Right atrium auricular region (tissue), 2 donors: Measurements from ENCODE around the gene STRN4. TPM values are rescaled to one million over a fixed set of nuclear protein-coding genes. Genes with fewer than 3 reads are reported as not detected.

Experiments used
- DNase-seq: peaks from one replicate; pipeline ENCODE4 v3.0.0-alpha.2; 2019; ENCODE audit warnings: low spot score
- H3K27ac ChIP-seq, 2 donors: fragments of 200-600 bp; sonication (generic); 1 replicate in 1 of 2; 2 replicates in 1 of 2; pipeline ENCODE4 v1.5.1; 2016 to 2019
- H3K27me3 ChIP-seq, 2 donors: fragments of 200-600 bp; sonication (generic); one replicate each; pipeline versions ENCODE4 v1.5.1 to v1.6.0; 2017 to 2019
- H3K36me3 ChIP-seq: fragments of 200-600 bp; sonication (generic); one replicate; pipeline ENCODE4 v1.5.1; 2016
- H3K4me1 ChIP-seq, 2 donors: fragments of 200-600 bp; sonication (generic); one replicate each; pipeline versions ENCODE4 v1.5.1 to v1.6.0; 2017 to 2019
- H3K4me3 ChIP-seq, 2 donors: fragments of 200-600 bp; sonication (generic); 1 replicate in 1 of 2; 2 replicates in 1 of 2; pipeline ENCODE4 v1.5.1; 2017 to 2019; ENCODE audit warnings: mild to moderate bottlenecking in 1 of 2, moderate library complexity in 1 of 2
- H3K9me3 ChIP-seq, 2 donors: fragments of 200-600 bp; sonication (generic); one replicate each; pipeline ENCODE4 v1.5.1; 2019
- microRNA counts, 2 donors: library from miRNA; unstranded; fragments of <30 nt; microRNA quantifications; one replicate each; lab custom pipeline; 2016 to 2017
- microRNA-seq, 2 donors: library from miRNA; unstranded; fragments of <30 nt; microRNA quantifications; one replicate each; pipeline ENCODE4, GENCODE V29; 2016 to 2017; ENCODE audit warnings: borderline number of aligned reads in 2 of 2, borderline replicate concordance in 1 of 2
- total RNA-seq, 2 donors: library from RNA; depleted of rRNA; stranded (reverse); fragments of >200 nt; gene quantifications; one replicate each; pipeline ENCODE4 v1.1.0, GENCODE V29; 2016
- TF ChIP-seq, protein P1 (sequence below), 2 donors: fragments of 200-600 bp; sonication (generic); IDR thresholded peaks; one replicate each; pipeline ENCODE4 v1.5.1; 2019; ENCODE audit warnings: antibody characterized with exemption in 2 of 2

STRN4 gene
- total RNA-seq, 2 donors from 2014 or later, result 46.6 to 65.4 TPM

DNA sequence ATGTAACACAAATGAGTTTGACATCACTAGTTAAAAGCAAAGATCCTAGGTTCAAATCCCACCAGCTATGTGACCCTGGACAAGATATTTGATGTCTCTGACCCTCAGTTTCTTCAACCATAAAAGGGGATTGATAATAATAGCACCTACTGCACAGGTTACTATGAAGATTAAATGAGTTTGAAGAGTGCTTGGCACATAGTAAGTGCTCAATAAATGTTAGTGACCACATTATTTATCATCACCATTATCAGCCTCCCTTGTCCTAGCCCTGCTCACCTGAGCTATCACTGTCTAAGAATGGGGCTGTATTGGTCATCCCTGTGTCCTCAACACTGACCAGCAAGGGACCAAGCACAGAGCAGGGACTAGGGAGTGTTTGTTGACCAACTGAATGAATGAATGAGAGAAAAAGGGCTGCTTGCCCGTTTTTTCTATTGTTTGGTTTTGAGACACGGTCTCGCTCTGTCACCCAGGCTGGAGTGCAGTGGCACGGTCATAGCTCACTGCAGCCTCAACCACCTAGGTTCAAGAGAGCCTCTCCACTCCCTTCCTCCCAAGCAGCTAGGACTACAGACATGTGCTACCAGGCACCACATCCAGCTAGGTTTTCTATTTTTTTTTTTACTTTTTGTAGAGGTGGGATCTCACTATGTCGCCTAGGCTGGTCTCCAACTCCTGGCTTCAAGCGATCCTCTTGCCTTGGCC, 58.7 kb downstream of the STRN4 start:
- DNase-seq, result no peak
- no peaks in the 10 kb centered on the region for H3K4me1 ChIP-seq
- no peak overlapping the region for H3K27ac ChIP-seq
- H3K36me3 ChIP-seq, result peaks cover 84% of the 10 kb centered on the region
- TF ChIP-seq, protein P1, sequence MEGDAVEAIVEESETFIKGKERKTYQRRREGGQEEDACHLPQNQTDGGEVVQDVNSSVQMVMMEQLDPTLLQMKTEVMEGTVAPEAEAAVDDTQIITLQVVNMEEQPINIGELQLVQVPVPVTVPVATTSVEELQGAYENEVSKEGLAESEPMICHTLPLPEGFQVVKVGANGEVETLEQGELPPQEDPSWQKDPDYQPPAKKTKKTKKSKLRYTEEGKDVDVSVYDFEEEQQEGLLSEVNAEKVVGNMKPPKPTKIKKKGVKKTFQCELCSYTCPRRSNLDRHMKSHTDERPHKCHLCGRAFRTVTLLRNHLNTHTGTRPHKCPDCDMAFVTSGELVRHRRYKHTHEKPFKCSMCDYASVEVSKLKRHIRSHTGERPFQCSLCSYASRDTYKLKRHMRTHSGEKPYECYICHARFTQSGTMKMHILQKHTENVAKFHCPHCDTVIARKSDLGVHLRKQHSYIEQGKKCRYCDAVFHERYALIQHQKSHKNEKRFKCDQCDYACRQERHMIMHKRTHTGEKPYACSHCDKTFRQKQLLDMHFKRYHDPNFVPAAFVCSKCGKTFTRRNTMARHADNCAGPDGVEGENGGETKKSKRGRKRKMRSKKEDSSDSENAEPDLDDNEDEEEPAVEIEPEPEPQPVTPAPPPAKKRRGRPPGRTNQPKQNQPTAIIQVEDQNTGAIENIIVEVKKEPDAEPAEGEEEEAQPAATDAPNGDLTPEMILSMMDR (IDR thresholded peaks at IDR 0.05), result no peak
- H3K9me3 ChIP-seq, result no peaks in the 10 kb centered on the region
- no peak overlapping the region for H3K4me3 ChIP-seq
- no peaks in the 10 kb centered on the region for H3K27me3 ChIP-seq

DNA sequence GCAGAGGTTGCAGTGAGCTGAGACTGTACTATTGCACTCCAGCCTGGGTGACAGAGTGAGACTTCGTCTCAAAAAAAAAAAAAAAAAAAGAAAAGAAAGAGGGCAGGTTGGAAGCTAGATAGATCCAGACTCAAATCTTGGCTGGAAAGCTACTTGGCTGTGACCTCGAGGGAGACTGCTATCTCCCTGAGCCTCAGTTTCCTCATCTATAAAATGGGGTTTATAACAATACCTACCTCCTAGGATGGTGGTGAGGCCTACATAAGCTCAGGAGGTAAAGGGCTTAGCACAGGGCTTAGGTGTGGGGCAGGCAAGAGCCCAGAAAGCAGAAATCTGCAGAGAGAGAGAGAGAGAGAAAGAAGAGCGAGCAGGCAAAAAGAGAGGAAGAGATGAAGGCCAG, 61.1 kb downstream of the STRN4 start:
- Histone ChIP-seq H3K4me3 (no peak overlapping the region), H3K27me3 (no peaks in the 10 kb centered on the region), H3K36me3 (peaks cover 74% of the 10 kb centered on the region), H3K27ac (no peak overlapping the region), H3K4me1 (no peaks in the 10 kb centered on the region), H3K9me3 (no peaks in the 10 kb centered on the region)
- TF ChIP-seq, protein P1 (IDR thresholded peaks at IDR 0.05), result no peak
- no peak for DNase-seq

DNA sequence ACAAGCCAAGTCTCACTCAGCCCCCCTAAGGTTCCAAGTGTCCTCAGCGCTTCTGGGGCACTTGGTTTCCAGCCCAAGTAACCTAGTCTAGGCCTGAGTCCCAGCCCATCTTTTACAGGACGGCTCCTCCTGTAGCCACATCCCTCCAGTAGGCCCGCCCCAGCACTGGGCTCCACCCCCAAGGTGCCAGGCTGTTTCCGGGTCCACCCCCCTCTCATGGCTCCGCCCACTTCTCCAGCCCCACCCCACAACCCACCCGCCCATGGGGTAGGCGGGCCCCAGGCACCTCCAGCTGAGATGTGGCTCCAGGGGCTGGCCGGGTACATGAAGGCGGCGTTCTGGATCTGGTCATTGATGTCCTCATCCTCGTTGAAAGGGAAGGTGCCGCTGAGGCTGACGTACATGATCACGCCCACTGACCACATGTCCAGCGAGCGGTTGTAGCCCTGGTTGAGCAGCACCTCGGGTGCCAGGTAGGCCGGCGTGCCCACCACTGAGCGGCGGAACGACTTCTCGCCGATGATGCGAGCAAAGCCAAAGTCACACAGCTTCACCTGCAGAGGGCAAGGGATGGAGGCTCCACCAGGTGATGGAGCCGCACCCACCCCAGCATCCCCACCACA, 68.0 kb downstream of the STRN4 start:
- no peaks in the 10 kb centered on the region for H3K9me3 ChIP-seq
- H3K36me3 ChIP-seq, result peaks cover 49% of the 10 kb centered on the region
- no peaks in the 10 kb centered on the region for H3K4me1 ChIP-seq
- TF ChIP-seq, protein P1 (IDR thresholded peaks at IDR 0.05), result no peak
- H3K27me3 ChIP-seq, result no peaks in the 10 kb centered on the region
- DNase-seq, result no peak
- H3K27ac ChIP-seq, result no peak overlapping the region
- H3K4me3 ChIP-seq, result no peak overlapping the region

DNA sequence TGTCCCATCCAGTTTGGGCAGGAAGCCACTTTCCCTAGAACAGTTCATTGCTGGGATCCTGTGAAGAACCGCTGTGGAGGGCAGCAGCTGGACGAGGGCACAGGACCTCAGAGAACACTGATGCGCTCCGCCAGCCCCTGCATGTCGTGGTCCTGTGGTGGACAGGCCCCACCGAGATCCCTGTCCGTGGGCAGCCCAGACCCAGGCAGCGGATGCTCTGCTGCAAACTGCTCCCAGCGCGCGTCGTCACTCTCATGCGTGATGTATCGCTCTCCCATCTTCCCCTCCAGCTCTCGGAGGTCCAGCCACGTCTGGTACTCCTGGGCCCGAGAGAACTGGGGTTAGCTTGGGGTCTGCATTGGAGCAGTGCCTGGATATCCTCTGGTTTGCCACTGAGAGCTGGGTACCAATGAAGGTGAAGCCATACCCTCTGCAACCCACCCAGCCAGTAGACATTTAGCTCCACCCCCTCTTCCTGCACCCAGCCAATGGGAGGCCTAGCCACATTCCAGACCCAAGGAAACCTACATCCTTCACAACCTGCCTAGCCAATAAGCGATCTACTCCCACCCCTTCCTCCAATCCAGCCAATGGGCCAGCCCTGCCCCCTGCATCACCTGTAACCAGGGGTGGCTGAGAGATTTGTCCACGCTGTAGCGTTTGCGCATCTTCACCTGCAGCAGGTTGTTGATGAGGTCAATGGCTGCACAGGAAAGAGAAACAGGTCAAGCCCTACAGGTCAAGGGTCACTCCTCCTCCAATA, 71.7 kb downstream of the STRN4 start:
- Histone ChIP-seq H3K4me1 (no peaks in the 10 kb centered on the region), H3K36me3 (peaks cover 28% of the 10 kb centered on the region), H3K4me3 (no peak overlapping the region), H3K9me3 (no peaks in the 10 kb centered on the region), H3K27ac (no peak overlapping the region), H3K27me3 (no peaks in the 10 kb centered on the region)
- TF ChIP-seq, protein P1 (IDR thresholded peaks at IDR 0.05), result no peak
- no peak for DNase-seq

DNA sequence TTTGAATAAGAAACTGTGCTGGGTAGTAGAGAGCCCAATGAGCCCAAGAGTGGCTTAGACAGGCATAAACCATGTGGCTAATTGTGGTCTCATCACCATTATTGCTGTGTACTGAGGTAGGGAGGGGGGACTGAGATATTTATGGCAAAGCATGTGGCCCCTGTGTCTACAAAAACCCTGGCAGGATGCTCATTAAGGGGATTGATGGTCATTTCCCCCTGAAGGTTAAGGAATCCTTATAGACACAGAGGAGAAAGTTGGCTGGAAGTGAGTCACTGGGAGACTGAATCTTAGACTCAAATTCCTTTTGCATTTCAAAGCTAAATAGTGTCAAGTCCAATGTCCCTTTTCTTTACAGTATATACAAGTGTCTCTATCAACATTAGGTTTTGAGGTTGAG, 75.4 kb downstream of the STRN4 start:
- H3K4me3 ChIP-seq, result no peak overlapping the region
- TF ChIP-seq, protein P1 (IDR thresholded peaks at IDR 0.05), result no peak
- DNase-seq, result no peak
- H3K27ac ChIP-seq, result no peak overlapping the region
- peaks cover 13% of the 10 kb centered on the region for H3K36me3 ChIP-seq
- no peaks in the 10 kb centered on the region for H3K27me3 ChIP-seq
- H3K4me1 ChIP-seq, result no peaks in the 10 kb centered on the region
- H3K9me3 ChIP-seq, result no peaks in the 10 kb centered on the region

MicroRNAs encoded within 50 kb of the gene (microRNA counts, 767-probe panel; counts per million panel counts)
- 2,116 to 5,672 counts per million in 2 donors for microRNA hsa-miR-320e (lab: Ali Mortazavi, UCI)

Small RNA genes lying within 50 kb of the gene (microRNA-seq; reads per million reads assigned to microRNA genes)
- gene MIR320E, result 4.2 to 7.1 reads per million in 2 donors

Other genes starting within 250 kb of the STRN4 start
- 100 to 1,000 TPM; 210 to 296 TPM for gene CALM3, start 145.1 kb downstream of the STRN4 start, total RNA-seq
- gene PTGIR, start 121.4 kb downstream of the STRN4 start, total RNA-seq, result 10 to 100 TPM in 1 of 2 donors, 1 to 10 TPM in 1; 7.0 to 20.6 TPM
- gene GNG8, start 110.2 kb downstream of the STRN4 start, total RNA-seq, result not detected
- 10 to 100 TPM; 23.5 to 25.9 TPM for gene DACT3, start 85.3 kb downstream of the STRN4 start, total RNA-seq
- gene PRKD2, start 29.3 kb downstream of the STRN4 start, total RNA-seq, result 10 to 100 TPM in 1 of 2 donors, 1 to 10 TPM in 1; 8.6 to 19.2 TPM
- gene FKRP, start 393 bp downstream of the STRN4 start, total RNA-seq, result 10 to 100 TPM; 20.3 to 23.8 TPM
- 10 to 100 TPM; 21.2 to 42.6 TPM for gene SLC1A5, start 42.1 kb upstream of the STRN4 start, total RNA-seq
- 100 to 1,000 TPM in 1 of 2 donors, 10 to 100 TPM in 1; 61.0 to 103 TPM for gene AP2S1, start 104.4 kb upstream of the STRN4 start, total RNA-seq
- gene ARHGAP35, start 114.5 kb upstream of the STRN4 start, total RNA-seq, result 10 to 100 TPM; 59.1 to 76.5 TPM